Amniotic stem cell (primary cell): ENCODE measurements around the gene FAR2.
A peak's percentile ranks its signal among the peaks of the same experiment; 100 is the strongest.
"Not testable (repeated sequence)": the region's sequence is repeated elsewhere in the genome, so short reads cannot be mapped to it uniquely, and the experiment has no call there.

Experiments
- DNase-seq: peaks from one replicate; lab custom pipeline; 2025; lab: John Stamatoyannopoulos, UW

The FAR2 gene

DNA sequence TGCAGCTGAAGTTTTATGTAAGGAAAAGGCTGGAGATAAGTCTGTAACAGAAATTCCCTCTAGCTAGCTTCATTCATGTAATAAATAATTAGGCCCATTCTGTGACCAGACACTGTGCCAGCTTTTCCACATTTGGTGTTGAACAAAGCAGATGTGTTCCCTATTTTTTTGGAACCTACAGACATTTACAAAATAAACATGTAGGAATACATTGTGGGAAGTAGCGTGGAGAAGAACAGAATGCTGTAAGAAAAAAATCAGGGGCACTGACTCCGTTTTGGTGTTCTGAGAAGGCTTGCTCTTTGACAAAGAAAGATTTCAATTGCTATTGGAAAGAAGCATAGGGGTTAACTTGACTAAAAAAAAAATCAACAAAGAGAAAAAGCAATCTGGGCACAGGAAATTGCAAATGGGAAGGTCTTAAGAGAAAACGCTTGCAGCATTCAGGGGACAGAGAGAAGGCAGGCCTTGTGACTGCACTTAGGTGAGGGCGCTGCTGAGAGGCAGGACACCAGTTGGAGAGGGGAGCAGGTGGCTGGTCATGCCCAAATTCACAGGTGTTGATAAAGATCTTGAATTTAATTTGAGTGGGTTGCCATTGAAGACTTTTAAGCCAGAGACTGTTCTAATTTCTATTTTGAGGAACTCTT lies 4.0 kb downstream of the FAR2 start:
- no peak for DNase-seq

DNA sequence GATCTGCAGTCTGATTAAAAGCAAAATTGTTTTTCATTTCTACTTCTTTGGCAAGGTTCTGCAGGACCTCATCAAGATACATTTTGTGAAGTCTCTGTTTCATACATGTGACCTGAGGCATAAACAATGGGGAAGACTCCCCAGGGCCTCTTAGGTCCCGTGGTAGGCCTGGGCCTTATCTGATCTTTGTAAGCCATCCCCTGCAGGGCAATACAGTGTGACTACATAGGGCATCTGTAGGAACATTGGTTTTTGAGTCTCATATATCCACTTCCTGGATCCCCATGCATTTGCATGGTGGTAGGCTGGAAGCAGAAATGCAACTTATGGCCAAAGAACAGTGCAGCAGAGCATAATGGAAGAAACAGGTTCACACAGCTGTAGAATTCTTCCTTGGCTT lies 6.0 kb downstream of the FAR2 start:
- no peak for DNase-seq

DNA sequence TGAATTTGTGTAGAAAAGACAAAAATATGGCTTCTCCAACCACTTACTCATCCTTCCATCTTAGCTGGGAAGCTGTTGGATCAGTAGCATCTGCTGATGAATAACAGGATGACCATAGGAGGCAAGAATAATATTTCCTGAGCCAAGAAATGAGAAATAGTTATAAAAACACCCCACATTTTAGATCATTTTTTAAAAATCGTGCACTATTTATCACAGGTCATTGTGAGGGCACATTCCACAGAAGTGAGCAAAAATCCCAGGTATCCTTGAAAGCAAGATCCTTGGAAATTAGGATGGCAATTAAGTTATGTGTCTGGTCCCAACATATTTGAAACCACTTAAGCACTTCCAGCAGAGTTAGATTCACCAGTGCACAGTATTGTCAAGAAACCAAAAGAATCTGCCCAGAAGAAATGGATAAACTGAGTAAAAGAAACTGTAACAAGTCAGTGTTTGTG lies 8.4 kb downstream of the FAR2 start:
- DNase-seq: no peak

DNA sequence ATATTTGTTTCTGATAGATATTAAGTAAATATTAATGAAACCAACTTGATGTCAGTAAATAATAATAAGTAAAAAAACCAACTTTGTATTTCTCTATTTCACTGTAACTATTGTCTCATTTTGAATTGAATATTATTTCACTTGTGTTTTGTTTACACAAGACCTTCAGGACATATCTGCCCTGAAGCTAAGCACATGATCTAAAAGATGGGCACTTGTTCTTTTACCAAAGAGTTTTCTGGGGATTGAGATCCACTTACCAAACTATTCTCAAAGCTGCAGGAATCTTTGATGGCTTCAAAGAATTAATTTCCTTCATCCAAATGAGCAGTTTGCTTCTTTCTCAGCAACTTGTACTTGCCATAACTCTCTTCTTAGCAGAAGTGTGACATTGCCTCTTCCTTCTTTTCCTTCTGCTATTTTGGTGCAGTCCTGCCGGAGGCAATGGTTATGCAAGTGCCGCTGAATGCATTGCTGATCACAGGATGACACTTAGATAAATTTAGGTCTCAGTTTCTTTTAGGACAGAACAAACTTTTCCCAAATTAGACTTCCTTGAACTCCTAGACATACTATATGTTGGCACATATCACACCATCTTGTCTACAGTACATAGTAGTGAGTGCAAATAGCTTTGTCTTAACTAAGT lies 9.2 kb downstream of the FAR2 start:
- no peak for DNase-seq

DNA sequence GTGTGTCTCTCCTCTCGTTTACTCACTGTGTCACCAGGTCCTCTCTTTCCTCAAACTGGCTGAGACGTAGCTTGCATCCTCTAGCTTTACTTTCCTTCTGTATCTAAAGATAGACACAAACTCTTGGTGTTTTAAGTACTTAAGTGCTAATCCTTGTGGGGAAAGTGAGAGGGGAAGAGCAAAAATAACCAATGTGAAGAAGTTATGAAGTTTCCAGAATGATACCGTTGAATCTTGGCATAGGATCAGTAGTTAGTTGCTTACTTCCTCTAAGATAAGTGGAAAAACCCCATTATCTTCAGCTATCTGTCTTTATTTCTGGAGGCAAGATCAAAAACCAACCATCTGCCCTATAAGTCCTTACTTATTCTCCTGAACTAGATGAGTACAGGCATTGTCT lies 10.6 kb downstream of the FAR2 start:
- no peak for DNase-seq

DNA sequence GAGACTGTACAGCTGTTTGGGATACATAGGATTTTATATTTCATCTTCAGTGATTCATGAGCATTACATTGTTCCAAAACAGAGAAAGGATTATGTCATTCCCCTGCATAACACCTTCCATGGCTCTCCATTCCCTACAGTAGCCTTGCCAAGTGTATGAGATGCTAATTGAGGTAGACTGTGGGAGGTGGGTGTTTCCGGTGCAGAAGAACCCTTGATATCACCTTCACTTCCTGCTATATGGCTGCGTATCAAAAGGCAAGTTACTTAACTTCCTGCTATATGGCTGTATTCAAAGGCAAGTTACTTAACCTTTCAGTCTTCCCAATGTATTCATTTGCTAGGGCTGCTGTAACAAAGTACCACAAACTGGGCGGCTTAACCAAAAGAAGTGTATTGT lies 11.2 kb downstream of the FAR2 start:
- no peak for DNase-seq

DNA sequence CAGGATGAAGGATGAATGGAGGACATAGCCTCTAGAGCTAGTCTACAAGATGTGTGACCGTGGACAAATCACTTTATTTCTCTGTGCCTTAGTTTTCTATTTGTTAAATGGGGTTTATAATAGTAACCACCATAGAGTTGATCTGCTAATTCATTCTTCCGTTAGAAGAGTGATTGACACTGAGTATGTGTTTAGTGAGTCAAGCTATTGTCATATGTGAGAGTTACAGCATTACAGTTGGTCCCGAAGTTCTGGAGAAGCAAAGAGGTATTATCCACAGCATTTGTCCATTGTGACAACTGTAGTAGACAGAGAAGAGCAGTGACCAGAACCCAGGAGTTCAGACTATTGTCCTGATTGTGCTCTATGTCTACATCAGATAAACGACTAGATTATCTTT lies 14.1 kb downstream of the FAR2 start:
- DNase-seq: no peak

DNA sequence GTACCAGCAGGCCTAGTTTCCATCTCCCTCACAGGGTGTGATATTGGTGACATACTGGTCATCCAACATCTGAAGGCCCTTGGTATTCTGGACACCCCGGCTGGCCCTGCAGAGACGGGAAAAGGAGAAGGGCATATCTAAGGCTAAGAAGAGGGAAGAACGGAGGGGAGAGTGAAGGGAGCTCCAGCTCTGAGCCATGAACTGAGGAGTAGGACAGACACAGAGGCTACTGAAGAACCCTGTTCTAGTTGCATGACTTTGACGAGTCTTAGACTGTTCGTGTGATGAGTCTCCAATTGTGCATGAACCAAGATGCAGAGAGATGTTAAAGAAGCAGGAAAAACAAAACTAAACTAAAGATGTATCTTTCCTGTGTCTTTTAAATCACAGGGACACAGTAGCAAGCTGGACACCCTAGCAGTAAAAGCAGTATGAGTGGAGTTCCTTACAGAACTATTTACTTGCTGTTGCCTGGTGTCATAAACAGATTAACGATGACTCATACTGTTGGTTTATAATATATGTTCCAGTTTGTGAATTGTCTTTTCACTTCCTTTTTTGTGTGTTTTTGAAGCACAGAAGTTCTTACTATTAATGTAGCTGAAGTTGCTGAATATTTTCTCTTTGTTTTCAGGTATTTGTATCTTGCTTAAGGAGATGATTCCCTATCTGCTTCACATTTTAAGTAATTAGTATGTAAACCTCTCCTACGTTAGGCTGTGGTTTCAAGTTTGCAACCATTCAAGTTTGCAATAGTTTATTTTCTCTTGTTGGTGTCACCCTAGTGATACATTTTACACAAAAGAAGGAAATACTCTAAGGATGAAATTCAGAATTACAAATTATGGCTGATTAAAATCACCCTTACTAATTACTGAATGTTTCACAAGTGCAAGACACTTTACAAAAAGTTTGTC lies 15.7 kb downstream of the FAR2 start:
- DNase-seq: peak; percentile 14

DNA sequence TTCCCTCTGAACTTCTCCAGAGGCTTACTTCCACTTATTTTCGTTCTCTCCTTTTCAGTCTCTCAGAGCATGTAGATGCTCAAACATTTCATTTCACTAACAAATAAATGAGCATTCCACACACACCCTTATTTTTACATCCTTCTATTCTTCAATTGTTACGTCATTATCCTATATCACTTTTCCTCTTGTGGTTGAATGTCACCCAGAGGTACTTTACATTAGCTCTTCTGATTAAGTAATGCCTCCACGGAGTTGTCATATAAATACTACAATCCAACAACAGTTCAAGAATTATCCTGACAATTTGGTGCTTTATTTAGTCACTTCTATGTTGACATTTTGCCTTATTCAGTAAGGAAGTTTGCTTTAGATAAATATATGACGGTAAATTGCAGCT lies 18.4 kb downstream of the FAR2 start:
- DNase-seq: no peak

DNA sequence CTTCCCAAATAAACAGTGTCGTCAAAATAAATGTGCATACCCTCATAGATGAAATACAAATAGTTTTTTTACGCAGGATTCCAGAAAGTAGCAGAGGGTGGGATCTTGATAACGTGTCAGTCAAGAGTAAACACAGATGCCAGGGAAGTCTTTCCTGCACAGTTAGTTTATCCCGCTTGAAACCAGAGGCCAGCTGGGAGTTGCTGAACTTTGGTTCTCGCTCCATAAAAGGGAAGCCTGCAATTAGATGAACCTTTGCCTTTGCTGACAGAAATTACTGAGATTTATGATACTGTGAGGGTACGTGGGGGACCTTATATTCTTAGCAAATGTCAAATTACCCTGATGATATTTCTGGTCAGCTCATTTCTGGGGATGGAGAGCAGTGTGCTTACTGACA lies 18.9 kb downstream of the FAR2 start:
- DNase-seq: no peak

DNA sequence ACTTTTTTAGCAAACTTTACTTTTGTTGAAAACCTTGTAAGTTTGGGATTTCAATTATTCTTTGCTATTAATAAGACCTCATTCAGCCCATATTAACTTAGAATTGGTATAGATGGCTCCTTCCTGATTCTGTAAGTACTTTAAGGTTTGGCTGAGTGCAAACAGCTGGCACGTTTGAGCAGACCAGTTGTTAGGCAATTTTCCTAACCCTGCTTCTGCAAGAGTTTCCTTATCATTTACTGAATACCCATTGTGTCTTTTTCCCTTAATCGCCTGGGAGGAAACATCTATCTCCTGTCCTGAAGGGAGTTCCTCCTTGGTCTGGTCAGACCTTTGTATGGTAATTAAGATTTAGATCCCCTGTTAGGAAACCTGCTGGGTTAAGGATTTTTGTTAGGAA lies 20.9 kb downstream of the FAR2 start:
- DNase-seq: not testable (repeated sequence)

DNA sequence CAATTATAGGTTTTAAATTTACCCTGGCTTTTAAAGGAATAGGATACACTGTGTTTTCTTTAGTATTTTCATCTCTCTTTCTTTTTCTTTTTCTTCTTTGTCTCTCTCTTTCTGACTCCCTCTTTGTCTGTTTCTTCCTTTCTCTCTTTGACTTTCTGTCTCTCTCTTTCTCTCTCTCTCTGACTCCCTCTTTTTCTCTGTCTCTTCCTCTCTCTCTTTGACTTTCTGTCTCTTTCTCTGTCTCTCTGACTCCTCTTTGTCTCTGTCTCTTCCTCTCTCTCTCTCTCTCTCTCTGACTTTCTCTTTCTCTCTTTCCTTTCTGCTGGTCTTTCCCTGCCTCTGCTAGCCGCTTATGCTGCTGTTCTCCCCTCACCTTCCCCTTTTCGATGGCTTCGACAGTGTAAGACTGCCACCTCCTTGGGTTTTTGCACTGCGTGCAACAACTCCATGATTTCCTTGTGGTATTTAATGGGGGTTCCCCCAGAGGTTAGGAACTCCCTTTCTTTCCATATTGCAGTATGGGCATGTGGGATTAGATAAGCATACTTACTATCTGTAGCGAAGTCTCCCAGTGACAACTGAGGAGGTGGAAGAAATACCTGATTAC lies 21.5 kb downstream of the FAR2 start:
- not testable (repeated sequence) for DNase-seq

DNA sequence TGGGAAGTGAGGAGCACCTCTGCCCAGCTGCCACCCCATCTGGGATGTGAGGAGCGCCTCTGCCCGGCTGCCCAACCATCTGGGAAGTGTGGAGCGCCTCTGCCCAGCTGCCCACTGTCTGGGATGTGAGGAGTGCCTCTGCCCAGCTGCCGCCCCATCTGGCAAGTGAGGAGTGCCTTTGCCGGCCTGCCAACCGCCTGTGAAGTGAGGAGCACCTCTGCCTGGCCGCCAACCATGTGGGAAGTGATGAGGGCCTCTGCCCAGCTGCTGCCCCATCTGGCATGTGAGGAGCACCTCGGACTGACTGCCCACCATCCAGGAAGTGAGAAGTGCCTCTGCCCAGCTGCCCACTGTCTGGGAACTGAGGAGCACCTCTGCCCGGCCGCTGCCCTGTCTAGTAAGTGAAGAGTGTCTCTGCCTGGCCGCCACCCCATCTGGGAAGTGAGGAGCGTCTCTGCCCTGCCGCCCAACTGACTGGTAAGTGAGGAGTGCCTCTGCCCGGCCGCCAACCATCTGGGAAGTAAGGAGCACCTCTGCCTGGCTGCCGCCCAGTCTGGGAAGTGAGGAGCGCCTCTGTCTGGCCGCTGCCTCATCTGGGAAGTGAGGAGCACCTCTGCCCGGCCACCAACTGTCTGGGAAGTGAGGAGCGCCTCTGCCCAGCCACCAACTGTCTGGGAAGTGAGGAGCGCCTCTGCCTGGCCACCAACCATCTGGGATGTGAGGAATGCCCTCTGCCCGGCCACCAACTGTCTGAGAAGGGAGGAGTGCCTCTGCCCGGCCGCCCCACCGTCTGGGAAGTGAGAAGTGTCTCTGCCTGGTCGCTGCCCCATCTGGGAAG lies 22.6 kb downstream of the FAR2 start:
- no peak for DNase-seq

DNA sequence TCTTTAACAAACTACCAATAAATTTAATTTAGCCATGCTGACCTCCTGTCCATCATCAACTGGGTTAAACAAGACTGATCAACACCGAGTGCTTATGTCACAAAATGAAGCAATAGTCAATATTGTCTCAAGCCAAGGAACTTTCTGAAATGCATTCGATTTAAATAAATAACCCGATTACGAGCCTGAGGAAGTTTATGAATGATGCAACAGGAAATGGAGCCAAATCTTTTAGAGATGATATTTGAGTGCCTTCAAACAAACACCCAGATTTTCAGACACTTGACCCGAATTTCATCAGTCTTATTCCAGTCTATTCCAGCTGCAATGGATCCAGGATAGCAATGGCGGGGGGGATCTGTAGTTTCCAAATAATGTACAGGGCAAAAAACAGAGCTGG lies 27.9 kb downstream of the FAR2 start:
- no peak for DNase-seq

DNA sequence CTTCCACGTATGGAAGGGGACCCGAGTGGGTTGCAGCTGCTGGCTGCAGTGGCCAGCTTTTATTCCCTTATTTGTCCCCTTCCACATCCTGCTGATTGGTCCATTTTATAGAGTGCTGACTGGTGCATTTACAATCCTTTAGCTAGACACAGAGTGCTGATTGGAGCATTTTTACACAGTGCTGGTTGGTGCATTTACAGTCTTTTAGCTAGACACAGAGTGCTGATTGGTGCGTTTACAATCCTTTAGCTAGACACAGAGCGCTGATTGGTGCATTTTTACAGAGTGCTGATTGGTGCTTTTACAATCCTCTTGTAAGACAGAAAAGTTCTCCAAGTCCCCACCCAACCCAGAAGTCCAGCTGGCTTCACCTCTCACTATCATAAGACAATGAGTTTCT lies 33.2 kb downstream of the FAR2 start:
- not testable (repeated sequence) for DNase-seq

DNA sequence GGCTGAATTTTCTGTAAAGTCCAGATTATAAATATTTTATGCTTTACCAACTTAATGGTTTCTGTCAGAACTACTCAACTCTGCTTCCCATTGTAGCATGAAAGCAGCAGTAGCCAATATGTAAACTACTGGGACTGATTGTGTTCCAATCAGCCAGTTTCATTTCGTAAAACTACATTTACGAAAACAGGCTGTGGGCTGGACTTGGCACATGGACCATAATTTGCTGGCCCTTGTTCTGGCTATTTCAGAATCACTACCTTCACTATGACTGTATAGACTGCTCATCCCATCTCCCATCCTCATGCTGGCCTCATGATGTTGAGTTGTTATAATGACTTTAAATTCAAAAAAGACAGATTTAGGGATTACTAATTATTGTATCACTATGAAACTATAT lies 38.7 kb downstream of the FAR2 start:
- DNase-seq: no peak

DNA sequence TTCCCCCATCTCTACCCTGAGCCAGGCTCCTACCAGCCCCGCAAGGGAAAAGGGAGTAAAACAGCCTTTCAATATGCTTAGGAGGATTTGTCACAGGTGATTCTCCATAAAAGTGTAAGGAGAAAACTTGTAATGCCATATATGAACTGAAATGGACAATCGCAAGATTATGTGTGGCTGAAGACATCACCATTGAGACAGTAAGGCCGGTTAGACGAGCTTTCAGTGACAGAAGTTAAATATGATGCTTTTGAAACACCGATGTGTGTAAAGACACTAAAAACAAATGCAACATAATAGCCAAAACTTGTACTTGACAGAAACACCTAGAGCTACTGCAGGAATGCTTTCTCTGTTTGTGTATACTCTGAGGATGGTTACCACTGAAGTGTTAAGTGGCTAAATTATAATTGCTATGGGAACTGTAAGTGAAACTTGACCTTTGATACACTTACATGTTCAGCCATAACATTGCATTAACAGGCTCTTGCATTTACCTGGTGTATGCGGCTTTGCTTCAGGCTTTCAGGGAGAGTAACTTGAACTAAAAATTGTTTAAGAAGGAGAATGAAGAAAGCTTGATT lies 42.3 kb downstream of the FAR2 start:
- DNase-seq: no peak

DNA sequence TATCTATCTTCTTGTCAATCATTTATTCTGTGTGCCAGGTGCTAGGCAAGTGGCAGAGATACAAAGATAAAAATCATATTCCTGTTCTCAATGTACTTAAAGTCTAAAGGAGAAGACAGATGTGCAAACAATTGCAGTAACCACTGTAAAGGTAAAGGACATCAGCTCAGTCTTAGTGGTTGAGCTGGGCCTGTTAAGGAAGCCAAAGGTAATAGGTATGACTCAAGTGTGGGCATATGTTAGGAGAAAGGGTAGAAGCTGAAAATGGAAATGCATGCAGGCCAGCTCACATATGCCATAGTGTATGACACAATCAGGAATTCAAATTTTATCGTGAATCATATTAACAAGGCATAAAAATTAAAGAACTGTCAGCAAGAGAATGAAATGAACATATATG lies 49.8 kb downstream of the FAR2 start:
- DNase-seq: no peak

DNA sequence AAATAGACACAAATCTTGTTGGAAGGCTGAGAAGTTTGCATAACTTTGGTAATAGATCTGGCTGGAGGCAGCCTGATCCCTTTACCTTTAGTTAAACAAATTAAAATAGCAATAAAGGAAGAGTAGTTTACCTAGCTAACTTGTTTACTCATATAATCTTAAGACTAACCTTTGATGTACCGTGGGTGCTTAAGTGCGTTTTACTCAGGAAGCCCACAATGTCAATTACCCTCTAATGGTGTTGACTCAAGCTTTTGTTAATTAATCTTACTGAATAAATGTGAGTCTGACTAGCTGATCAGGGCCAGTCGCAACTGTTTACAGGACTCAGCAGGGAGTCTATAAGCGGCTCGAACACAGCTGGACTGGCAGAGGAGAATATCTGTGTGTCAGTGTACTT lies 51.5 kb downstream of the FAR2 start:
- DNase-seq: no peak

DNA sequence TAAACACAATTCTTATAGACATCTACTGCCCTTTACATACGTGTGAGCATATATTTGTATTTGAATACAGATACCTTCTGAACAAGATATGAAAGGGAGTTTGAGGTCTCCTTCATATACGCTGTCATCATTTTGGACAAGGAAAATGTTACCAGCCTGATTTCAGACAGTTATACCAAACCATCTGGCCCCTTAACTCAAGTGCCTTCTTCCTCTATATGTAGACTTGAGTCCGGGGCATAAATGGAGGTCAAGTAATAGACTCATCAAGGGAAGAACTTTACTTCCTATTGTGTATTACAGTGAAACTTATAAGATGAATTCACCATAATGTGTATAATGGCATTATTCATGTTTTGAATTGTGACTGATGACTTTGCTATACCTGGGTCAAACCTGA lies 52.2 kb downstream of the FAR2 start:
- no peak for DNase-seq

DNA sequence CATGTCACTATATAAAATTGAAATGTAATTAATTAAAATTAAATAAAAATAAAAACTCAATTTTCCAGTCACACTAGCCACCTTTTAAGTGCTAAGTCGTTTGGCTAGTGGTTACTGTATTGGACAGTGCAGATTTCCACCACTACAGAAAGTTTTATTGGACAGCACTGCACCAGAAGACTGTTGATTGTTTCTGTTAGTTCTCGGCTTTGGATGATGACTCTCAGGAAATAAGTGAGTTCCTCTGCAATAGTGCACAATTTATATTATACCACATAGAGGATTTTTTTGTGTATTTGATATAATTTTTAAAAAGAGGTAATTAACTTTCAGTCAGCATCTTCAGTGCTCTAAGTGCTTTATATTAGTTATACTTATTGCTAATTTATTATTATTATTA lies 52.7 kb downstream of the FAR2 start:
- no peak for DNase-seq
